Measurements from ENCODE around the gene STUM. TPM values are rescaled to one million over a fixed set of nuclear protein-coding genes. Genes with fewer than 3 reads are reported as not detected.

The STUM gene
- total RNA-seq, 2 experiments from 2014 or later = not detected

- TF ChIP-seq, protein P1, sequence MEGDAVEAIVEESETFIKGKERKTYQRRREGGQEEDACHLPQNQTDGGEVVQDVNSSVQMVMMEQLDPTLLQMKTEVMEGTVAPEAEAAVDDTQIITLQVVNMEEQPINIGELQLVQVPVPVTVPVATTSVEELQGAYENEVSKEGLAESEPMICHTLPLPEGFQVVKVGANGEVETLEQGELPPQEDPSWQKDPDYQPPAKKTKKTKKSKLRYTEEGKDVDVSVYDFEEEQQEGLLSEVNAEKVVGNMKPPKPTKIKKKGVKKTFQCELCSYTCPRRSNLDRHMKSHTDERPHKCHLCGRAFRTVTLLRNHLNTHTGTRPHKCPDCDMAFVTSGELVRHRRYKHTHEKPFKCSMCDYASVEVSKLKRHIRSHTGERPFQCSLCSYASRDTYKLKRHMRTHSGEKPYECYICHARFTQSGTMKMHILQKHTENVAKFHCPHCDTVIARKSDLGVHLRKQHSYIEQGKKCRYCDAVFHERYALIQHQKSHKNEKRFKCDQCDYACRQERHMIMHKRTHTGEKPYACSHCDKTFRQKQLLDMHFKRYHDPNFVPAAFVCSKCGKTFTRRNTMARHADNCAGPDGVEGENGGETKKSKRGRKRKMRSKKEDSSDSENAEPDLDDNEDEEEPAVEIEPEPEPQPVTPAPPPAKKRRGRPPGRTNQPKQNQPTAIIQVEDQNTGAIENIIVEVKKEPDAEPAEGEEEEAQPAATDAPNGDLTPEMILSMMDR (IDR thresholded peaks at IDR 0.05) = no peak
- H3K27ac Mint-ChIP-seq = no peak overlapping the region
- DNase-seq (no peak), ATAC-seq (ENCODE audit: poor library complexity) (no peak)
- H3K27ac ChIP-seq (ENCODE audit: low read depth in 1 of 2, low read length in 2 of 2) = no peak overlapping the region
- H3K9me3 ChIP-seq (ENCODE audit: control insufficient read depth in 1 of 2, insufficient read depth in 1 of 2, low read length in 2 of 2) = no peaks in the 10 kb centered on the region
- H3K9me3 Mint-ChIP-seq = no peaks in the 10 kb centered on the region
- no peak overlapping the region for H3K4me3 Mint-ChIP-seq
- no peak overlapping the region for H3K4me3 ChIP-seq (ENCODE audit: low read length)
- CTCF ChIA-PET = no interaction called here
- H3K4me1 Mint-ChIP-seq (ENCODE audit: low read depth) = no peaks in the 10 kb centered on the region
- intact Hi-C loops (cut with DNase I, micrococcal nuclease) = no loop called here
- POLR2A ChIA-PET = no interaction called here
- H3K4me1 ChIP-seq (ENCODE audit: insufficient read depth, low read length) = no peaks in the 10 kb centered on the region
- no peaks in the 10 kb centered on the region for H3K36me3 ChIP-seq (ENCODE audit: insufficient read depth, low read length)
- H3K27me3 ChIP-seq (ENCODE audit: control insufficient read depth in 1 of 2, insufficient read depth in 2 of 2, low read length in 2 of 2) = peaks cover 0 to 9% of the 10 kb centered on the region in 2 experiments
- peaks cover 25% of the 10 kb centered on the region for H3K27me3 Mint-ChIP-seq
- H3K36me3 Mint-ChIP-seq (ENCODE audit: low read depth) = no peaks in the 10 kb centered on the region
These were observed 28.6 kb upstream of the STUM start for GRCh38 chr1:226519716-226520598.

DNA sequence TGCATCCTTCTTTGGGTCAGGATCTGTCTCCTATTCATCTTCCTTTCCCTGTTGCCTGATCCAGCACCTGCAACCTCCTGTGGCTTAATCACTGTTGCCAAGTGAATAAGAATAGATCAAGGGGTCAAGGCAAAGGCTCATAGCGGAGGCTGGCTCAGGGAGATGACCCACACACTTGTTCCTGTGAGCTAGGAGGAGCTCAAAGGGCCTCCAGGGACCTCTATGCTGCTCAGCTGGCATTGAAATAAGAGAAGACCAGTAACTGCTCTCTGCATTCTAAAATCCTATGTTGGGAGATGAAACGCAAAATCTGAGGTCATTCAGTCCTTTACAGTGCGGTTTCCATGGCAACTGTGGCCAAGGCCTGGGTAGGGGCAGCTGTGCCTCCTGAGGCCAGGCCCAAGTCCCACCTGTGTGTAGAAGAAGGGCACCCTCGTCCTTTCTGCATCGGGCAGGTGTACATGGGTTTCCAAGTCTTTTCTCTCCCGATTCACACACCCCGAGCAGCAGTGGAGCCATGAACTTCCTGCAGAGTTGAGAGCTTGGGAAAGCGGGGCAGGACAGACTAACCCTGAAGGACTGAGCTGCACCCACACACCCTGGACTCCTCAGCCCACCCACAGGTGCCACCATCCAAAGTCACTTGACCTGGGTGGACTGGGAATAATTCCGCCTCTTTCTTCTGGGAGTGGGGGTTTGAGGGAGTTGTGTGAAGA lies 27.8 kb upstream of the STUM start:
- Mint-ChIP-seq H3K4me3 (no peak overlapping the region), H3K9me3 (no peaks in the 10 kb centered on the region), H3K27ac (no peak overlapping the region), H3K27me3 (peaks cover 25% of the 10 kb centered on the region), H3K4me1 (ENCODE audit: low read depth) (no peaks in the 10 kb centered on the region), H3K36me3 (ENCODE audit: low read depth) (no peaks in the 10 kb centered on the region)
- intact Hi-C loops (cut with DNase I, micrococcal nuclease) = no loop called here
- peaks cover 0 to 9% of the 10 kb centered on the region in 2 experiments for H3K27me3 ChIP-seq (ENCODE audit: control insufficient read depth in 1 of 2, insufficient read depth in 2 of 2, low read length in 2 of 2)
- DNase-seq (no peak), ATAC-seq (ENCODE audit: poor library complexity) (no peak)
- no peak overlapping the region for H3K27ac ChIP-seq (ENCODE audit: low read depth in 1 of 2, low read length in 2 of 2)
- no peaks in the 10 kb centered on the region for H3K4me1 ChIP-seq (ENCODE audit: insufficient read depth, low read length)
- no peaks in the 10 kb centered on the region for H3K36me3 ChIP-seq (ENCODE audit: insufficient read depth, low read length)
- no peak overlapping the region for H3K4me3 ChIP-seq (ENCODE audit: low read length)
- H3K9me3 ChIP-seq (ENCODE audit: control insufficient read depth in 1 of 2, insufficient read depth in 1 of 2, low read length in 2 of 2) = no peaks in the 10 kb centered on the region
- TF ChIP-seq, protein P1 (IDR thresholded peaks at IDR 0.05) = no peak
- ChIA-PET POLR2A (no interaction called here), CTCF (no interaction called here)

GRCh38 chr1:226523646-226524406 lies 24.7 kb upstream of the STUM start:
- no peak overlapping the region for H3K4me3 Mint-ChIP-seq
- POLR2A ChIA-PET = no interaction called here
- TF ChIP-seq, protein P1 (IDR thresholded peaks at IDR 0.05) = no peak
- peaks cover 20% of the 10 kb centered on the region for H3K27me3 Mint-ChIP-seq
- H3K27ac Mint-ChIP-seq = no peak overlapping the region
- ATAC-seq (ENCODE audit: poor library complexity) (no peak), DNase-seq (no peak)
- H3K9me3 Mint-ChIP-seq = no peaks in the 10 kb centered on the region
- Histone ChIP-seq H3K27ac (ENCODE audit: low read depth in 1 of 2, low read length in 2 of 2) (no peak overlapping the region), H3K36me3 (ENCODE audit: insufficient read depth, low read length) (no peaks in the 10 kb centered on the region), H3K27me3 (ENCODE audit: control insufficient read depth in 1 of 2, insufficient read depth in 2 of 2, low read length in 2 of 2) (peaks cover 0 to 6% of the 10 kb centered on the region in 2 experiments), H3K4me1 (ENCODE audit: insufficient read depth, low read length) (peaks cover 3% of the 10 kb centered on the region), H3K4me3 (ENCODE audit: low read length) (no peak overlapping the region), H3K9me3 (ENCODE audit: control insufficient read depth in 1 of 2, insufficient read depth in 1 of 2, low read length in 2 of 2) (peaks cover 0 to 9% of the 10 kb centered on the region in 2 experiments)
- H3K4me1 Mint-ChIP-seq (ENCODE audit: low read depth) = no peaks in the 10 kb centered on the region
- CTCF ChIA-PET = no interaction called here
- intact Hi-C loops (cut with DNase I, micrococcal nuclease) = no loop called here
- H3K36me3 Mint-ChIP-seq (ENCODE audit: low read depth) = no peaks in the 10 kb centered on the region

All from CD4-positive, alpha-beta T cell (primary cell).